ENCODE measurements around the gene DCTN3. TPM values are rescaled to one million over a fixed set of nuclear protein-coding genes. Genes with fewer than 3 reads are reported as not detected.

The DCTN3 gene
- total and polyA plus RNA-seq, 9 of the 15 experiments (the other 6 are each of a cell fraction or from before 2014, with no cell fraction given), result 11.0 to 51.0 (median 41.9) TPM

GRCh38 chr9:34636791-34637355 lies 16.6 kb upstream of the DCTN3 start (continued):
- no peak for TF ChIP-seq MYBL2 (IDR thresholded peaks at IDR 0.05; ENCODE audit: low read depth)
- TF ChIP-seq MYBL2 (CRISPR knock-in tag; IDR thresholded peaks at IDR 0.05; ENCODE audit: borderline replicate concordance), result no peak
- no peak for TF ChIP-seq CLOCK (CRISPR knock-in tag; IDR thresholded peaks at IDR 0.05; ENCODE audit: borderline replicate concordance)
- no peak for TF ChIP-seq HDAC3 (IDR thresholded peaks at IDR 0.05; ENCODE audit: borderline replicate concordance, partially characterized antibody)
- TF ChIP-seq ZNF41 (CRISPR knock-in tag; conservative IDR thresholded peaks at IDR 0.05), result no peak
- TF ChIP-seq CGGBP1 (CRISPR knock-in tag; IDR thresholded peaks at IDR 0.05), result no peak
- TF ChIP-seq ZFP36 (IDR thresholded peaks at IDR 0.05; ENCODE audit: low read depth, low read length, partially characterized antibody), result no peak

Data from K562 (cell line).